Stimulated activated naive CD8-positive, alpha-beta T cell treated with anti-CD3 and anti-CD28 coated beads, Interleukin-15, Interleukin-2, amounts not matched to agents 100 ng/mL and 50 ng/mL, for 24 hours (primary cell): Measurements from ENCODE around the gene INIP.
"Not testable (repeated sequence)": the region's sequence is repeated elsewhere in the genome, so short reads cannot be mapped to it uniquely, and the experiment has no call there.

Experiments used
- H3K27ac Mint-ChIP-seq: one replicate; pipeline ENCODE4 v1.8.0; 2021; ENCODE audit warnings: mild to moderate bottlenecking, mixed read lengths
- H3K27me3 Mint-ChIP-seq: one replicate; pipeline ENCODE4 v1.8.0; 2021; ENCODE audit warnings: mixed read lengths
- H3K36me3 Mint-ChIP-seq: one replicate; pipeline ENCODE4 v1.8.0; 2021; ENCODE audit warnings: low read depth, mixed read lengths
- H3K4me1 Mint-ChIP-seq: one replicate; pipeline ENCODE4 v1.8.0; 2021; ENCODE audit warnings: low read depth, mixed read lengths
- H3K4me3 Mint-ChIP-seq: one replicate; pipeline ENCODE4 v1.8.0; 2021; ENCODE audit warnings: mild to moderate bottlenecking, mixed read lengths
- H3K9me3 Mint-ChIP-seq: one replicate; pipeline ENCODE4 v1.8.0; 2021; ENCODE audit warnings: mixed read lengths

INIP gene

DNA sequence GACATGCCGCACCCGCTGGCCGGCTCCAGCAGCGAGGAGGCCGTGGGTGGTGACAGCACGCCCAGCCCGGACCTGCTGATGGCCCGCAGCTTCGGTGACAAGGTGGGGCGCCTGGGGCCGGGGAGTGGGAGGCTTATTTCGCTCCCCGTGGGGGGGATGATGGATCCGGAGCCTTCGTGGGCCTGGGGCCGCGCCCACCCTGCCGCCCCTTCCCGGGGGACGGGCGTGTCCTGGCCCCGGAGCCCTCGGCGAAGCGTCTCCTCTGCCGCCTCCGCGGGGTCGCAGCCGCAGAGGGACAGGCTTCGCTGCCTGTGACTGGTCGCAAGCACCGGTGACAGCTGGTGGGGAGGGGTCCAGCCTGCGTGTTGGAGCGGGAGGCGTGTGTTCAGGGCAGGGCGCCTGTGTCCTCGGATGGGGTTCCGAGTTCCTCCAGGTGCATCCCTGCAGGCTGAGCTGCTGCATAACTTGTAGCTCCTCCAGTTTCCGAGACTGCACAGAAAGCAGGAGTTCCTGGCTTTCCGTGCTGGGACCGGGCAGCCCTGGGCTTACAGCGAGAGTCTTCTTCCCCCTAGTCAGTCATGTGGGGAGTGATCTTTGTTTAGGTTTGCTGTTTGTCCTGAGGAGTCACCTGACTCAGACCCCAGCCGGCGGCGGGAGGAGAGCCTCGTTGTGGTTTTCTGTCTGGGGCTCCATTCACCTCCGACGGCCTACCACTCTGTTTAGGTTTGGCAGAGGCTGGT is 33.3 kb upstream of the INIP start:
- Mint-ChIP-seq H3K36me3 (no peaks in the 10 kb centered on the region), H3K4me3 (peak overlapping the region; percentile 83), H3K4me1 (peaks cover 85% of the 10 kb centered on the region), H3K27ac (peak overlapping the region; percentile 75), H3K9me3 (no peaks in the 10 kb centered on the region), H3K27me3 (no peaks in the 10 kb centered on the region)

GRCh38 chr9:112750764-112751055 is 32.8 kb upstream of the INIP start:
- no peaks in the 10 kb centered on the region for H3K27me3 Mint-ChIP-seq
- H3K4me1 Mint-ChIP-seq = peaks cover 80% of the 10 kb centered on the region
- peak overlapping the region; percentile 83 for H3K4me3 Mint-ChIP-seq
- H3K9me3 Mint-ChIP-seq = no peaks in the 10 kb centered on the region
- H3K27ac Mint-ChIP-seq = no peak overlapping the region
- no peaks in the 10 kb centered on the region for H3K36me3 Mint-ChIP-seq

DNA sequence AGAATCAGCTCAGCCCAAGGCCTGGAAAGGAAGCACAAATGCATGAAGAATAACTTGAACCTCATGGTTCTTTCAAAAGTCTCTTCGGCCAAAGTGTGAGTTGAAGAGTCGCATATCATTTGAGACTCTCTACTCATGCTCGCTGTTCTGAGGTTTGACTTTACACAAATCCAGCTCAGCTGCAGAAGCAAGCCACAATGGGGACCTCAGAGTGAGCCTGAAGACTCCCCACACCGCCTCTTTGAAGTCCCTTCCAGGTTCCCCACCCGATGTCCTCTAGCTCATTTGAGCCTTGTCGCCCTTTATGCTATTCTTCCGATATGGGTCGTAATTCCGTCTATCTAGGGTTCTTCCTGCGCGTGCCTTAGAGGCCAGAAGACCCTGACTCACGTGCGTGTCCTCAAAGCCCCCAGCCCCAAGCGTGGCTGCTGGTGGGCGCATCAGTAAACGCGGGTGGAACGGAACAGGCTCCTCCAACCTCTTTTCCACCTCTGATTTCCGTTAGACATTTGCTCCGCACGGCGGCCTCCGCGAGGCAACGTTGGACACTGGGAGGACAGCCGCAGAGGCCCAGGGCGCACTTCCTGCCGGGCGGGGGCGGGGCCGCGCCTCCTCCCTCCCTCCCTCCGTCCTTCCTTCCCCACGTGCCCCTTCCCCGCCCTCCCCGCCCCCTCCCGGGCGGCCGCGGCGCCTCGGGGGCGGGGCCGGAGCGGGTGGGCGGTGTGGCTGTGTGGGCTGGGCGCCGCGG is 32.3 kb upstream of the INIP start, which contains the start of gene SNX30:
Gene SNX30 (plus strand): TSS at position 745 of the 748 bp plus-strand sequence. CDS start 242 bp downstream, outside the sequence.
- Mint-ChIP-seq H3K9me3 (no peaks in the 10 kb centered on the region), H3K4me1 (peaks cover 75% of the 10 kb centered on the region), H3K27ac (peak within 1 kb of the TSS; percentile 97), H3K27me3 (no peaks in the 10 kb centered on the region), H3K36me3 (no peaks in the 10 kb centered on the region), H3K4me3 (peak within 1 kb of the TSS; percentile 90)

DNA sequence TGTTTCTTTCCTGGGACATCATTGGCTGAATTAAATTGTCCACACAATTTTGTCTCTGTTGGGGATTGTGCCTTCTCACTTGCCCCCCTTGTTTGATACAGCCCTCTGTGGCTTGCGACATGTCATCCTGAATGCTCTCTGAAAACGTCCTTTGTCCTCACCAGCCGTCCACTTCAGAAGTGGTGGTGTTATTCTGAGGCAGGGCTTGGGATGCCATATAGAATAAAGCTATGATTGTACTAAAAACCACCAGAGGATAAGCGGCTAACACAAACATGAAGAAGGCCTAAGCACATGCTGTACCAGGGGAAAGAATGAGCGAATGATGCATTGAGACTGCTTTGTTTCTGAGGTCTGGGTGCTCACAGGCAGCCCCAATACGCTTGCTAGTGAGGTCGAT is 29.2 kb upstream of the INIP start:
- Mint-ChIP-seq H3K4me3 (no peak overlapping the region), H3K27me3 (no peaks in the 10 kb centered on the region), H3K36me3 (no peaks in the 10 kb centered on the region), H3K9me3 (no peaks in the 10 kb centered on the region), H3K27ac (no peak overlapping the region), H3K4me1 (peaks cover 56% of the 10 kb centered on the region)

- Mint-ChIP-seq H3K9me3 (no peaks in the 10 kb centered on the region), H3K27ac (no peak overlapping the region), H3K4me3 (no peak overlapping the region)
Observed at GRCh38 chr9:112744177-112744576, 26.3 kb upstream of the INIP start.

DNA sequence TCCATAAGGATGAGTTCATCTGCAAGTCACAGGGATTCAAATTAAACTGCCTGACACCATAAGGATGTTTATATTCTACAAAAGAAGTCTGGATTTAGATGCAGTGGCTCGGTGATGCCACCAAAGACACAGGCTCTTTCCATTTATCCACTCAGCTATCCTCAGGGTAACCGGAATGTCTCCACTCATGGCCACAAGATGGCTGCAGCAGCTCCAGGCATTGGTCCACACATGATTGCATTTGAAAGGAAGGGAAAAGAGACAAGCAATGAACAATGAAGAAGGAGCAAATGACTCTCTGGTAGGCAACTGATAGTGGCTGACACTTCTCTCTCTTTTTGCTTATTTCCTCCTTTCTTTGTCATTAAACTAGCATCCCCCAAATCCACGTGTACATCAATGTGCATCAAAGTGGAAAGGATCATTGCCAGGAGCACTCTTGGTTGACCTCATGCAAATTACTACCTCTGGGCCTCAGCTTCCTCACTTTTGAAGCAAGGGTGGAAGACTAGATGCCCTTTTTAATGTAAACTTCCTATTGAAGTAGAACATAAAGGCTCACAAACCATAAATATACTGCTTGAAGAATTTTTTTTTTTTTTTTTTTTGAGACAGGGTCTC is 25.4 kb upstream of the INIP start:
- Mint-ChIP-seq H3K27ac (no peak overlapping the region), H3K9me3 (no peaks in the 10 kb centered on the region), H3K27me3 (no peaks in the 10 kb centered on the region), H3K4me3 (no peak overlapping the region), H3K36me3 (no peaks in the 10 kb centered on the region), H3K4me1 (peaks cover 36% of the 10 kb centered on the region)

More at GRCh38 chr9:112744177-112744576, 26.3 kb upstream of the INIP start:
- no peaks in the 10 kb centered on the region for H3K27me3 Mint-ChIP-seq
- peaks cover 44% of the 10 kb centered on the region for H3K4me1 Mint-ChIP-seq
- no peaks in the 10 kb centered on the region for H3K36me3 Mint-ChIP-seq

DNA sequence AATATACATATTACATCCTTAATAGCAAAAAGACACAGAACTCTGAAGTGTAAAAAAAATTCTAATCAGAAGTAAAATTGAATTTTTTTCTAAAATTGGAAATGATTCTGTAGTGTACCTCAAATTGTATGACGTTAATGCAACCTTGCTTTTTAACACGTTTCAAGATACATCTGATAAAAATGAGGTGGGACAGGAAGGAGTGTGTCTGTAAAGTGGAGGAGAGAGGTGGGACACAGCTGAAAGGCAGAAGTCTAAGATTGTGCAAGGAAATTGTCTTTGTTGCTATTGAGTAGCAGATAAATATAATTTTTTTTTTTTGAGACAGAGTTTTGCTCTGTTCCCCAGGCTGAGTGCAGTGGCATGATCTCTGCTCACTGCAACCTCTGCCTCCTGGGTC is 17.0 kb upstream of the INIP start:
- Mint-ChIP-seq H3K4me1 (no peaks in the 10 kb centered on the region), H3K4me3 (no peak overlapping the region), H3K27me3 (no peaks in the 10 kb centered on the region), H3K27ac (no peak overlapping the region), H3K36me3 (no peaks in the 10 kb centered on the region), H3K9me3 (no peaks in the 10 kb centered on the region)

DNA sequence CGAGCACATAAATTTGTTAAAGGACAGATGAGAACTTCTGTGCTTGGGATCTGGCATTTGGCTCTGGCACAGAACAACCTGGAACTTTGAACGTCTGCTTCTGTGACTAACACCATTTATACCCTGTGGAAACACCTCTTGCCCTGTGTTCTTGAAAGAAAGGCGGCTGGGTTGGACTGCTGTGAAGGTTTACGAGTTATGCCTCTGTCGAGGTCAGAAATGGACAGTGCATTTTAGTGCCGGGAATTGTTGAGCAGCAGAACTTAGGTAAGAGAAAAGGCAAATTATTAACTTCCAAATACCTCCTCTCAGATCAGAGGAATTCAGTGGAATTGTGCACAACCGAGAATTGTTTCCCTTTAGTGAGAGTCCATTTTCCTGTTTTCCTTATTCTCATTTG is 14.1 kb upstream of the INIP start:
- H3K9me3 Mint-ChIP-seq = no peaks in the 10 kb centered on the region
- H3K36me3 Mint-ChIP-seq = no peaks in the 10 kb centered on the region

GRCh38 chr9:112728401-112728800 is 10.5 kb upstream of the INIP start:
- Mint-ChIP-seq H3K4me3 (no peak overlapping the region), H3K27ac (no peak overlapping the region), H3K27me3 (no peaks in the 10 kb centered on the region), H3K36me3 (no peaks in the 10 kb centered on the region), H3K4me1 (no peaks in the 10 kb centered on the region), H3K9me3 (no peaks in the 10 kb centered on the region)

More for the DNA sequence above, 14.1 kb upstream of the INIP start:
- H3K27ac Mint-ChIP-seq = no peak overlapping the region
- H3K27me3 Mint-ChIP-seq = no peaks in the 10 kb centered on the region
- no peaks in the 10 kb centered on the region for H3K4me1 Mint-ChIP-seq
- H3K4me3 Mint-ChIP-seq = no peak overlapping the region

GRCh38 chr9:112726428-112726827 is 8.5 kb upstream of the INIP start:
- Mint-ChIP-seq H3K36me3 (no peaks in the 10 kb centered on the region), H3K9me3 (no peaks in the 10 kb centered on the region), H3K4me3 (no peak overlapping the region), H3K4me1 (no peaks in the 10 kb centered on the region), H3K27me3 (no peaks in the 10 kb centered on the region), H3K27ac (no peak overlapping the region)

DNA sequence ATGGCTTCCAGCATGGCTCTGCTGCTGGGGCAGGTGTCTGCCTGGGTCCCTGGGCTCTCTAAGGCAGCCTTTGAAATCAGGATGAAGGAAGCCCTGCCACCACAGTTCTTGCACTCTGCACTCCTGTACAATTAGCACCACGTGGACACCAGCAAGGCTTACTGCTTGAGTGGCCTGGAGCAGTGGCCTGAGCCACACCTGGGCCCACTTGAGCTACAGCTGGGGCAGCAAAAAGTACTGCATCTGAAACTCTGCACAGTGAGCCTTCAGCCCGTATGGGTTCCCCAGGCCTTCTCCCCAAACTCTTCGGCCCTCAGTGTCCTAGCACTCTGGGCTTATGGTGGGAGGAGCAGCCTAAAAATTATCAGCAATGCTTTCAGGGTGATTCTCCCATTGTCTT is 8.0 kb upstream of the INIP start:
- Mint-ChIP-seq H3K27ac (no peak overlapping the region), H3K9me3 (no peaks in the 10 kb centered on the region), H3K4me3 (no peak overlapping the region), H3K27me3 (no peaks in the 10 kb centered on the region), H3K36me3 (no peaks in the 10 kb centered on the region), H3K4me1 (no peaks in the 10 kb centered on the region)

- H3K9me3 Mint-ChIP-seq, H3K27ac Mint-ChIP-seq, H3K36me3 Mint-ChIP-seq, H3K4me3 Mint-ChIP-seq, H3K27me3 Mint-ChIP-seq: not testable (repeated sequence)
- H3K4me1 Mint-ChIP-seq = peaks cover 17% of the 10 kb centered on the region
Observed at GRCh38 chr9:112722749-112723148, 4.8 kb upstream of the INIP start.

- Mint-ChIP-seq H3K9me3 (no peaks in the 10 kb centered on the region), H3K4me1 (peaks cover 30% of the 10 kb centered on the region), H3K36me3 (no peaks in the 10 kb centered on the region), H3K27me3 (no peaks in the 10 kb centered on the region), H3K27ac (no peak overlapping the region), H3K4me3 (no peak overlapping the region)
Observed at GRCh38 chr9:112720113-112720780, 2.3 kb upstream of the INIP start.

GRCh38 chr9:112719696-112720095 is 1.8 kb upstream of the INIP start:
- H3K9me3 Mint-ChIP-seq = no peaks in the 10 kb centered on the region
- H3K27me3 Mint-ChIP-seq = no peaks in the 10 kb centered on the region
- peaks cover 30% of the 10 kb centered on the region for H3K4me1 Mint-ChIP-seq
- H3K4me3 Mint-ChIP-seq = no peak overlapping the region
- no peaks in the 10 kb centered on the region for H3K36me3 Mint-ChIP-seq
- peak overlapping the region; percentile 64 for H3K27ac Mint-ChIP-seq

DNA sequence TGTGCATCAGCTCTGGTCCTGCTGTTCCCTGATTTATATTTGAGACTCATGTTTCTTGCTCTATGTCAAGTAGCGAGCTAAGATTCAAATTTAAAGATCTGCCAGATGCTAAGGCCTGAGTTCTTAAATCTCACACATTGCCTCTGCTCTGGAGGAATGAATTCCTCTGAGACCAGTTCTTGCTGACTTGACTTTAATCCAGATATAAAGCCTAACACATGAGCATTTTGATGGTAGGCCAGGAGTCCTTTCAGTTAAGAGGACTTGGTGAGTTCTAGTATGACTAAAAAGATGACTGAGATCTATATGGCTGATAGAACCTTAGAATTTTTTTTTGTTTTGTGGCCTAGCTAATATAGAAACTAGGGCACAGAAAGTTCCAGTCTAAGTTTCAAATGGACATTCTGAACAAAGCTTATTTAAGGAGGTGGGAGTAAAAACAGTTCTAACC is 1.3 kb upstream of the INIP start:
- peaks cover 32% of the 10 kb centered on the region for H3K4me1 Mint-ChIP-seq
- peak overlapping the region; percentile 26 for H3K4me3 Mint-ChIP-seq
- no peaks in the 10 kb centered on the region for H3K9me3 Mint-ChIP-seq
- peaks cover 4% of the 10 kb centered on the region for H3K36me3 Mint-ChIP-seq
- H3K27ac Mint-ChIP-seq = peak overlapping the region; percentile 64
- H3K27me3 Mint-ChIP-seq = no peaks in the 10 kb centered on the region
